GM19238 (cell line): ENCODE data around the gene SRGAP2C.
"Not testable (repeated sequence)": the region's sequence is repeated elsewhere in the genome, so short reads cannot be mapped to it uniquely, and the experiment has no call there.

ENCODE experiments used
- DNase-seq: peaks from one replicate; pipeline ENCODE4 v3.0.0; 2011; ENCODE audit warnings: low spot score; ENCODE audit not compliant: insufficient read length

SRGAP2C gene

GRCh38 chr1:121417325-121417923, 232.6 kb downstream of the SRGAP2C start:
- no peak for DNase-seq

GRCh38 chr1:121418369-121419049, 233.7 kb downstream of the SRGAP2C start:
- no peak for DNase-seq

DNA sequence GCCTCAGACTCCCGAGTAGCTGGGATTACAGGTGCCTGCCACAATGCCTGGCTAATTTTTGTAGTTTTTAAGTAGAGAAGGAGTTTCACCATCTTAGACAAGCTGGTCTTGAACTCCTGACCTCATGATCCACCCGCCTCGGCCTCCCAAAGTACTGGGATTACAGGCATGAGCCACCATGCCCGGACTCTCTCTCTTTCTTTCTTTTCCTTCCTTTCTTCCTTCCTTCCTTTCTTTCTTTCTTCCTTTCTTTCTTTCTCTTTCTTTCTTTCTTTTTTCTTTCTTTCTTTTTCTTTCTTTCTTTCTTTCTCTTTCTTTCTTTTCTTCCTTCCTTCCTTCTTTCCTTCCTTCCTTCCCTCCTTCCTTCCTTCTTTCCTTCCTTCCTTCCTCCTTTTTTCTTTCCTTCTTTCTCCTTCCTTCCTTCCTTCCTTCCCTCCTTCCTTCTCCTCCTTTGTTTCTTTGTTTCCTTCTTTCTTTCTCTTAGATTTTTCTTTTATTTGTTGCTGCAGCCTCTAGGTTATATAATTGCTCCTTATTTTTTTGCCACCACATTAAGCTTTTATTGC, 234.4 kb downstream of the SRGAP2C start:
- not testable (repeated sequence) for DNase-seq

DNA sequence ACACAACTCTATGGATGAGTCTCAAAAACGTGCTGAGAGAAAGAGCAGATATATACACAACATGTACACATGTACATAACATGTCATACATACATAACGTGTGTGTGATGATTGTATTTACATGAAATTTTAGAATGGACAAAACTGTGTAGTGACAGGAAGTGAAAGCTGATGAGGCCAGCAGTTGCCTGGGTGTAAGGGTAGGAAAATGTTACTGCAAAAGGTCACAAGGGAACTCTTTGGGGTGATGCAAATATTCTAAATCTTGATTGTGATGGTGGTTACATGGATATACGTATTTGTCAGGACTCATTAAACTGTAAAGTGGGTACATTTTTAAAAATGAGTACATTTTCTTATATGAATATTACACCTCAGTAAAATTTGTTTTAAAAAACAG, 236.7 kb downstream of the SRGAP2C start:
- DNase-seq: not testable (repeated sequence)

DNA sequence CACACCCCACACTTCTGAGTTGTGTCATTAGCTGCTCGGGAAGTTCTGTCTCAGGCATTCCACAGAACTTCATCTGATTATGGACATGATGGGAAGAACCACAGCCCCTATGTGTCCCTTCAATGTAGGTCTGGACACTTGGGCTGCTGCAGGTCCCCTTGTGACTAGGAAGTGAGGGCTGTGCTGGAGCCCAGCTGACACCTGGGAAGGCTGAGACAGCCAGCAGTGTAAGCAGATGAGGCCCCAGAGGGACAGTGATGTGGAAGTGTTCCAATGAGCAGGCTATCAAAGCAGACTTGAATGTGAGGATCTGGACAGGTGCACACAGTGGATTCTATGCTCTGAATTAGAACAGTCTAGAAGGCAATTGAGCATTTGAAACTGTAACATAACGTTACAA, 239.2 kb downstream of the SRGAP2C start:
- not testable (repeated sequence) for DNase-seq

DNA sequence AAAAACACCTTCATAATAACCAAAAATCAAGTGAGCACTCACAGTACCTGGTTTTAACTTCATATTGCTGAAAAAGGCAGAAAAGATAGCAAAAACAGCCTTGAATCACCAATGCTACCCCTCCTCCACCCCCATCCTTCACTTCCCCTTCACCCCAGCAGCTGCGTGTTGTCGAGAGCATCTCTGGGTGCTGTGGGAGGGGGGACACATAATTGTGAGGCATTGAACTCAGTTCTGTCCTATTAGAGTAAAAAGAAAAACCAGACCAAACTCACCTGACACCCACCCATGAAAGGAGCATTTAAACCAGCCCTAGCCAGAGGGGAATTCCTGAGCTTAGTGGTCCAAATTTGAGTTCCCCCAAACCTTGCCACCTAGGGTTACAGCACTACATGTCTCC, 248.7 kb downstream of the SRGAP2C start:
- not testable (repeated sequence) for DNase-seq

- not testable (repeated sequence) for DNase-seq
Observed at GRCh38 chr1:121438862-121439261, 254.1 kb downstream of the SRGAP2C start.

DNA sequence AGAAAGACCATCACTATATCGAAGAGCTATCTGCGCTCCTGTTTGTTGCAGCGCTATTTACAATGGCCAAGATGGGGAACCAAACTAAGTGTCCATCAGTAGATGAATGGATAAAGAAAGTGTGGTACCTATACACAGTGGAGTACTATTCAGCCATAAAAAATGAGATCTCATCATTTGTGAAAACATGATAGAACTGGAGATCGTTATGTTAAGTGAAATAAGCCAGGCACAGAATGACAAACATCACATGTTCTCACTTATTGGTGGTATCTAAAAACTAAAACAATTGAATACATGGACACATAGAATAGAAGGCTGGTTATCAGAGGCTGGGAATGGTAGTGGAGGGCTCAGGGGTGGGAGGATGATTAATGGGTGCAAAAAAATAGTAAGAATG, 256.2 kb downstream of the SRGAP2C start:
- no peak for DNase-seq
